ENCODE results near the gene COL4A1.

Gene COL4A1

DNA sequence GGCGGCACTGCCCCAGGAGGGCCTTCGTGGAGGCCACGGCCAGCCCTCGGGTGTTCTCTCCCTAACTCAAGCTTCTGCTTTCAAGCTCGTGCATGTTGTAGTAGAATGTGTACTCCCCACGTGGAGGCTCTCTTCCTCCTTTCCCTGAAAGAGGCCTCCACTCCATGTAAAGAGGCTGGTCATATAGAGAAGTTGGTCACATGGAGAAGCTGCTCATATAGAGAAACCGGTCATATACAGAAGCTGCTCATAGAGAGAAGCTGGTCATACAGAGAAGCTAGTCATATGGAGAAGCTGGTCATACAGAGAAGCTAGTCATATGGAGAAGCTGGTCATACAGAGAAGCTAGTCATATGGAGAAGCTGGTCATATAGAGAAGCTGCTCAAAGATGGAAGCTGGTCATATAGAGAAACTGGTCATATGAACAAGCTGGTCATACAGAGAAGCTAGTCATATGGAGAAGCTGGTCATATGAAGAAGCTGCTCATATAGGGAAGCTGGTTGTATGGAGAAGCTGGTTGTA is 152.5 kb downstream of the COL4A1 start:
- no peak for DNase-seq

GRCh38 chr13:110152351-110152750 is 154.6 kb downstream of the COL4A1 start:
- no peak for DNase-seq

- DNase-seq, result no peak
Observed at GRCh38 chr13:110151462-110151861, 155.5 kb downstream of the COL4A1 start.

GRCh38 chr13:110150384-110151101 is 156.4 kb downstream of the COL4A1 start:
- DNase-seq, result no peak

DNA sequence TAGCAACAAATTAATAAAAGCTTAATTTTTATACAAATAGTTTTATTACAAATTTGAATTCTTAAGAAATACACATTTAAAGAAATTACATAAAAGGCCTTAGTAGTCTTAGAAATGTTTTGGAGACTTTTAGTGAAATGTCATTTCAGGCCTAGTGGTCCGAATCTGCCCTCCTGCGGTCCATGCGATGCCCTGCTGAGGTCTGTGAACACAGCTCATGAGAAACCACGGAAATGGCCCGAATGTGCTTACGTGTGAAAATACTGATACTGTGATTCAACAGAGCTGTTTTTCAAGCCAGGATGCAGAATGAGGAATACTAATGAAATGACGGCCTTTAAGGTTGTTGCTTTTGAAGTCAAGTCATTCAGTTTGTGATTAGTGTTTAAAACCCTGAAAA is 157.9 kb downstream of the COL4A1 start:
- no peak for DNase-seq

- DNase-seq, result no peak
Observed at GRCh38 chr13:110140099-110140498, 166.9 kb downstream of the COL4A1 start.

GRCh38 chr13:110138700-110139036 is 168.3 kb downstream of the COL4A1 start:
- no peak for DNase-seq

DNA sequence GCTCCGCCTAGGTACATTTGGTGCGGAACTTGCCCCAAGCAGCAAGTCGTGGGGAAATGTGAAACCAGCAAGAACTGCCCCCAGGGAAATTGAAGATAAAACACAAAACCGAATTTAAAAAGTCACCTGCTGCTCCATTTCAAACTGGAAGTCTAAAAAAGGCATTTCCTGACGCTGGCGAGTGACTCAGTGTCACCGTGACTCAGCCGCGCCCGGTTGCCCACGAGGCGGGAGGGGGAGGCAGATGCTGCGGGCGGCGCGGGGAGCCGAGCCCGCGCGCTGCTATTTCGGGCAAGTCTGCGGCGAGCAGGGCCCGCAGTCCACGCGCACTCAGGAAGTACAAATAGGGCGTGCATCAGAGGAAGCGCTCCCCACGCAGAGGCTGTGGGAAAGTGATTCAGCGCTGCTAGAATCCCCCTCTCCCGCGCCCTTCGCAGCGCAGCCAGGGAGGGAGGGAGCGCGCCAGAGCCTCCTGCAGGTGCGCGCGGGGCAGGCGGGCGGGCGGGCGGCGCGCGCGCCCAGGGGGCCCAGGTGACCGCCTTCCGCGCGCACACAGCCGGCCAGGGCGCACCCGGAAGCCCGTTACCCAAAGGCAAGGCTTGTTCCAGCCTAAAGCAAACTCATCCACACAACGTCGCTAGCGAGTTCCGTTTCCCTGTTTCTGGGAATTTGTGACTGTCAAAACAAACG is 168.8 kb downstream of the COL4A1 start:
- peak; percentile 36 for DNase-seq

DNA sequence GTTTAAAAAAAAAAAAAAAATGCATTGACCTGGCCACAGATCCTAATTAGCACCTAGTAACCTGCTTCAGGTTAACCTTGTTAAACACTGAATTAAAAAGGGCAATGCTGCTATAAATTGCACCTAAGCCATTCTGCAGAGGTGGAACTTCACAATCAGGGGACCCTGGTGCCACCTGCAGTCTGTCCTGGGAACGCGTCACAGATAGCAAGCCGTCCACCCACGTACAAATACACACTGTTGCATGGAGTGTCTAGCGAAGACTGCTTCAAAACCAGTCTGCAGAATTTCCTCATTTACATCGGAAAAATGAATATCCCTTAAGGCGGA is 169.3 kb downstream of the COL4A1 start:
- DNase-seq, result no peak

DNA sequence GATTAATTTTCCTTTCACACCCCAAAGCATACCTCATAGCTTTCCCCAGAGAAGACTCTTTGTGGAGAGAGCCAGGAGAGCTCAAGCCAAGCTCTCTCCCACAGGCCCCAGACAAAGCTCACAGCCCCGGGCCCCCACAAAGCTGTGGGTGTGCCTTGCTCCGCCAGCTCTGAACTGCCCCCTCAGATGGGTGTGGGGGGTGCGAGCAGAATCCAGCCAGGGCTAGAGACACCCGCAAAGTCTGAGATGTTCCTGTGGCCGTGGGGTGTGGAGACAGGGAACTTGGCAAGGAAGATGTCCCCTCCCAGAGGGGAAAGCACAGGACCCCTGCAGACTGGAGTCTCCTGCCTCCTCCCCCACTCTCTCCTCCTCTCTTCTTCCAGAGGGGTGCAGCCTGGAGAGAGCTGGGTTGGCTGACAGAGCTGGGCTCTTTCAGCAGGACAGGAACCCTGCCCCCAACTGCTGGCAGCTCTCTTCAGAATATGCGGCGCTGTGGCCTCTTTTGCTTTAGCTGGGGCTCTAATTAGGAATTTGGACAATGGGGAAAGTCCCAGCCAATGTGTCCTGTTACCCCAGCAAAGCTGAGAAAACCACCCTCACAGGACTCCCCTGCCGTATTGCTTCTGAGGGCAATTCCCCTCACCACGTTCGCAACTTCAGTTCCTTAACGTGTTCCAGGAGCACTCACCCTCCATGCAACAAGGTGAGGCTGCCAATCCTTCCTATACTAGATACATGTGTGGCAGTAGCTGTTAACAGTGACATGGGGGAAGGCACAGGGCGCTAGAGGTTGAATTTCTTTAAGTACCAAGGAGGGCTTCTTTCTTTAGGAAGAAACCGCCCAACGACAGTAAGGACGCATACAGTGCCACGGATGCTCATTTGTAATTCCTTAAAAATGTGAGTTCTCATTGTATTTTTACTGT is 170.0 kb downstream of the COL4A1 start:
- no peak for DNase-seq

GRCh38 chr13:110135977-110136597 is 170.9 kb downstream of the COL4A1 start:
- DNase-seq, result no peak

GRCh38 chr13:110134801-110135200 is 172.2 kb downstream of the COL4A1 start:
- DNase-seq, result no peak

DNA sequence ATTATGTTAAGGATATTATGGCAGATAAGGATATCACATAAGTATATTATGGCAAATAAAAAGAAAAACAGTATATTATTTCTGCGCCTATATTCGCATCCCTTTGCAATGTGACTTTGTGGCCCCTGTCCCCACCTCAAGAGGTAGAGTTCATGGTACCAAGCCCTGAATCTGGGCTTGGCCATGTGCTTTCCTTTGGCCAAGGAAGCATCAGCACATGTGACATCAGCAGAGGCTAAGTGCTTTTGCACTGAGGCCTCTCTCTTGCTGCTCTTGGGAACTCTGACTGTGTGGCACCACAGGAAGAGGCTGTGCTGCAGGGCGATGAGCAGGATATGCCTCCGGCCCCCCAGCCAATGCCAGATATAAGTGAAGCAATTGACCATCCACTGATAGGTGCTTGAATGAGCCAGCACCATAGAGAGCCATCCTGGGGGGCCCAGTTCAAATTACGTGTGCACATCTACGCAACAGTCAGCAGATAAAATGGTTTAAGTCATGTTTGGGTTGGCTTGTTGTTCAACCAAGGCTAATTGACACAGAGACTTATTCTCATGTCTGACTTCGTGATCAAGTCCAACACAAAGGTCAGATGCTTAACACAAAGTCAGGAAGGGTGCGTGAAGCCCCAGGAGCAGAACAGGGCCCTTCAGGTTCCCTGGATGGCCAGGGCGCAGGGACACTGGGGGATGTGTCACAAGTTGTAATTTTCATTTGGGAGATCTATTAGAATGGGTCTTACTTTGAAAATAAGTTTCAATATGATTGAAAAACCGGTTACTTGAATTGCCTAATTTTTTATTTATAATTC is 173.3 kb downstream of the COL4A1 start:
- DNase-seq, result no peak

DNA sequence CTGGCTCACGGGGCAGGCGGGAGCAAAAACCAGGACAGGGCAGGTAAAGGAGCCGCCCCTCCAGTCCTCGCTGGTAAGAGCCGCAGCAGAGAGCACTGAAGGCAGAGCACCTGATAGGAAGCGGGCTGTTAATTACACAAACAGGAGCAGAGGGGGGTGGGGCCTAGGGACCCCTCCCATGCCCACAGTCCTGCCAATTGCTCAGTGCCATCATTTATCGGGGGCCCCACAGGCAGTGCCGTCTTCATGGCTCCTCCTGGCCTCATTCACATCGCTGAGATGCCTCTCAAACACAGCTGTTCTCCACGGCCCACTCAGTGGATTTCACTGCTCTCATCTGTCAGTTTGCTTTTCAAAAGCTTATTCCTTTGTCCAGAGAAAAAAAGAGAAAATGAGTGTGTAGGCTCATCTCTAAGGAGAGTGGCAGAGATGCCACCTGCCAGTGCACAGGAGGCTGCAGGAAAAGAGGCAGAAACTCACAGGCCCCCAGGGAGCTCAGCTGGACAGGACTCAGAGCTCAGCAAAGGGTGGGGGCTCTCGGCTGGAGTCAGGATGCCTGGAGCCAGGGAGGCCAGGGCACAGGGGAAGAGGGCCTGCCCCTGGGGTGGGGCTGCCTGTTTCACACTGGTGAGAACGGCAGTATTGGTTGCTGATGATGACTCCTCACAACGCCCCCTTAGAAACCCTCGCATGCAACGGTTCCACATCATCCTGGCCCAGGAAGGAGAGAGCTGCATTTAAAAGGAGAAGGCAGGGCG is 174.6 kb downstream of the COL4A1 start:
- no peak for DNase-seq

- no peak for DNase-seq
Observed at GRCh38 chr13:110131424-110131823, 175.5 kb downstream of the COL4A1 start.

- no peak for DNase-seq
Observed at GRCh38 chr13:110130431-110130830, 176.5 kb downstream of the COL4A1 start.

GRCh38 chr13:110129539-110130186 is 177.3 kb downstream of the COL4A1 start:
- no peak for DNase-seq

- DNase-seq, result no peak
Observed at GRCh38 chr13:110129076-110129475, 177.9 kb downstream of the COL4A1 start.

GRCh38 chr13:110128546-110128945 is 178.4 kb downstream of the COL4A1 start:
- no peak for DNase-seq

- no peak for DNase-seq
Observed at GRCh38 chr13:110127986-110128511, 178.9 kb downstream of the COL4A1 start.
